Hypothalamus (tissue), 51 donors: ENCODE results near the gene KRT6B.
"Not testable (repeated sequence)": the region's sequence is repeated elsewhere in the genome, so short reads cannot be mapped to it uniquely, and the experiment has no call there.

Experiments used
- DNase-seq, 51 donors: peaks; one replicate each; lab custom pipeline; 2025; lab: John Stamatoyannopoulos, UW

The KRT6B gene

DNA sequence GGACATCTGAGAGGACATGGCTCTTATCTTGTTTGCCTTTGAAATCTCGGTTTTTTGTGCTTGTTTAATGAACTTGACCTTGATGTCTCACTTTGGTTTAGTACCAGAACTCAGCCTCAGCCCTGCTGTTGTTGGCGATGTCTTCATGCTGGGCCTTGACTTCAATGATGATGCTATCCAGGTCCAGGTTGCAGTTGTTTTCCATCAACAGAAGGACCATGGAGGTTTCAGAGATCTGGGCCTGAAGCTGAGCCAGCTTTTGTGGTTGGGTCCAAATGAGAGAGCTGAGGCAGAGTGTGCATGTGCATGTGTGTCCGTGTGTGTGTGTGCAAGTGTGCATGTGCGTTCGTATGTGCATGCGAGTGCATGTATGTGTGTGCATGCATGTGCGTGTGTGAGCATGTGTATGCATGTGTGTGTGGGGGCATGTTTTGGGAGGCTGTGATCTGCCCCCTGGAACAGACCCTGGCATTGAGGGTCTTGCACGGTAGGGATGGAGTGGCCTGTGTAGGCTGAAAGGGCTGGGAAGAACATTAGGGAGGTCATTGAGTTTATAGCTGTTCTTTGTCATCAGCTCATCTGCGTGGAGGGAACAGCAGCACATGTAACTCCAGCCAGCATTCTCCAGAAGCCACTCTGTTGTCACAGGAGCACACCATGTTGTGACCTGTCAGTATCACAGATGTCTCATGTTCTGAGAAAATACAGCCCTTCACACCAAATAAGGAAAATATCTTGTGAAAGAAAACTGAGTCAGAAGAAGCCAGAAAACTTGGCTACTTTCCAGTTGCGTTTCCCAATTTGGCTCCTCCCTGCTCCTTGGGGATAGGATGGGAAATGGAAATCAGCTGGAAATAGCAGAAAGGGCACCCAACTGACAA is 35.8 kb downstream of the KRT6B start:
- DNase-seq, result no peak

DNA sequence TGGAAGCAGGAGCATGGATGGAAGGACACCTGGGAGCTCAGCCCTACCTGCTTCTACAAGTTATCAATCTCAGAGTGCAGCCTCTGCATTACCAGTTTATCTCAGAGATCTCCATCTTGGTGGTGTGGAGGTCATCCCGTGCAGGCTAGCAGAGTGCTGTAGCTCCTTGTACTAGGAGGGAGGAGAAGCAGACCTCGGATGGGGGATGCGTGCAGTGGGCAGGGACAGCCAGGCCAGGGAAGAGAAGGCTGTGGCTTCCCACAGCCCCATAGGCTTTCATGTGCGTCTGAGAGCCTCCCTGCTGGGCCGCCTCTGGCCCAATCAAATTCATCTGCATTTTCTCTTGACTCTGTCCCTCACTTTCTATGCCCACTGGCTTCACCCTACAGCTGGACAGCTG is 37.0 kb downstream of the KRT6B start:
- no peak for DNase-seq

DNA sequence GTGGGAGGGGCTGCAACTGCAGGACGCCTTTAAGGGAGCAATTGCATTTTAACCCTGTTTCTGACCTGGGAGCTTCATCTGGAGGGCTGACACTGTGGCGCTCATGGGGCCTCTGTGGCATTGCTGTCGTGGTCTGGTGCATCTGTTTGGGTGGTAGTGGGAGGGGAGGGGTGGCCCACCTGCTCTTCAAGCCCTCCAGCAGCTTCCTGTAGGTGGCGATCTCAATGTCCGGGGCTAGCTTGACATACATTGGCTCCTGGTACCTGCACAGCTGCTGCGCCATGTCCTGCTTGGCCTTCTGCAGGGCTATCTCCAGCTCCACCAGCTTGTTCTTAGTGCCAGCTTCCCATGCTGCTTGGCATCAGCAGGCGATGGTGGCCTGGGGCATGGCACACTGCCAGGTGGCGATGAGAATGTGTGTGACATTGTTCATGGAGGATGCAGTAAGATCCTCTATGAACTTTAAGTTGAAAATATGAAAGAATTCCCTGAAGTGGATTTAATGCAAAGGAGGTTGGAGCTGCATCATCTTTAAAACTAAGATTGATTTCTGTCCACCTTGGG is 38.1 kb downstream of the KRT6B start:
- no peak for DNase-seq

DNA sequence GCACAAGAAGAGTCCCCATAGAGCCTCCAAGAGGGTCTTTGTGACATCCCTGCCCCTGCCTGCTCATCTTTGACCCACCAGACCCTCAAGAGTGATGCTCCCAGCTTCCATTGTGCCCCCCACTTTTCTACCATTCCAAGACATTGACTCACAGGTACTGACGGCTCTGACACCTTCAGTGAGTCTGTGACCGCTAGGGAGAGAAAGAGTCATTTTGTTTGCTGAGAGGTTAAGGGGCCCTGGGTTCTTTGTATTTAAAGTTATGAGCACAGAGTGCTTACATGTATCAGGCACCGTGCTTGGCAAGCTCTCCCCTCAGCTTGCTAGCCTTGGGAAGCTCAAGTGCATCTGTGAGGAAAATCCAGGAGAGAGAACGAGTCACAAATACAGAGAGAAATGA is 38.7 kb downstream of the KRT6B start:
- DNase-seq, result no peak

DNA sequence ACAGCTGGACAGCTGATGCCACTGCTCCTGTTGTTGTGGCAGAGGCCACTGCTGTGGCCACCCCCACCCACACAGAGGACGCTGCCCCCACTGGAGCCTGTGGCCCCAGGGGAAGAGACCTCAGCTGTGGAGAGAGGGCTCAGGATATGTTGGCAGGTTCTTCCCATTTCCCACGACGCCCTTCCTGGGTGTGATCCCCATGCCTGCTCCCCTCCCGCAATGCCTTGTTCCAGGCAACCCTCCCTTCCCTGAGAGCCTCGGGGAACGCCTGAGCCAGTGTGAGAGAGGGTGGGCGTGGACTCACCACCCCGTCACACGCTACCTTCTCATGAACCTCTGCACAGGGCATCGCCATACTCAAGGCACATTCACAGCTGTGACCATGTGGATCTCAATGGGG is 40.1 kb downstream of the KRT6B start:
- DNase-seq, result no peak

DNA sequence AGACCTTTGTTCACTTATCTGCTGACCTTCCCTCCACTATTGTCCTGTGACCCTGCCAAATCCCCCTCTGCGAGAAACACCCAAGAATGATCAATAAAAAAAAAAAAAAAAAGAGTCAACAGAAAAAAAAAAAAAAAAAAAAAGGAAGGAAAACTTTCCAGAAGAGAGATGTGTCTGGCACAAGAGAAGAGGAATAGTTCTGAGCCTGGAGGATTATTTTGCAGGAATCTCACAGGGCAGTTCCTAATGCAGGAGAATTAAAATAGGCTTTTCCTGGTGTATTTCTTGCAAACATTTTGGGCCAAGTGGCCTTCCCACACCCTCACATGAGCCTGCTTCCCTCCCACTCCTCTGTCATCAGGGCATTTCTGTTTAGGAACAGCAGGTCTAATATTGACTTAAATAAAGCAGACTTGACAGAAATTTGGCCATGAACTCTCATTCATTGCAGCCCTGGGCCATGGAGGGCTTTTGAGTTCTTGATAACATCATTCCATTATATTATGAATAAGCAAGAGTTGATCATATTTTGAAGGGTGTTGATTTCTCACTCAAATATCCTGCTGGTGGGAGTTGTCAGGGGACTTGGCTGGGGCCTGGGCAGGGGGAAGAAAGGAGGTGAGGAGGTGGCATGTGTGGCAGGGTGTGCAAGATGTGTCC is 41.2 kb downstream of the KRT6B start:
- not testable (repeated sequence) for DNase-seq

DNA sequence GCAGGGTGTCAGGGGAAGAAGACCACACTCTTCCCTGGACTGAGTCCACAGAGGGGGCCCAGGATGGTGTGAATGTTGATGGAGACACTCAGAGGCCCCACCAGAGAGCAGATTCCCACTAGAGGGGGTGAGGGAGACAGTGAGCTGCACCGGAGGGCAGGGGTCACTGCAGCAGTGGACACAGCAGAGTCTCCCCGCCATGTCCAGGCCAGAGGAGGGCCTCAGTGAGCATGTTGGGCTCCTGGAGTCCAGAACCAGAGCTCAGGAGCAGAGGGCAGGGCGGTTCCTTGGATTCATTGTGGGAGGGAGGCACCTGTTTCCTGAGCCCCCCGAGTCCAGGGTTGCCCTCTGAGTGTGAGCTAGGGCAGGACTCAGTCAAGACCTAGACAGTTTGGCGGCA is 44.0 kb downstream of the KRT6B start:
- no peak for DNase-seq

DNA sequence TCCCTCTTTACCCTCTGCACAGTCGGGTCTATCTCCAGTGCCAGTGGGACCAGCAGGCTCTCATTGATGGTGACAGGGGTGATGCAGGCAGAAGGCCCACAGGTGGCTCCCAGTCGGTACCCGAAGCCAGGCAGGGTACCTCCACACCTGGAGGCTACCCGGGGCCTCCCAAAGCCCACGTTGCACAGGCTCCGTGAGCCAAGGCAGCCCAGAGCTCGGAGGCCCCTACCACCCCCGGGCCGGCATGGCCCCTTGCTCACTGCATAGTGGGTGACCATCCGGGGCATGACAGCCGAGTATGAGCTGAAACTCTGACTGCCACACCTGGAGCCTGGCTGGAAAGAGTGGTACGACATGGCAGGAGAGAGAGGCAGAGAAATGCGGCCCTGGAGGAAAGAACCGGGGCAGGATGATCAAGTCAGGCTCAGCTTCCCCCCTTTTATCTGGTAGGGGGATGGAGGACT is 46.0 kb downstream of the KRT6B start, which contains the start of gene KRT82:
TSS of gene KRT82 (minus strand) at position 414 of the 464 bp plus-strand sequence. CDS start at position 356, 58 bp downstream.
- DNase-seq, result no peak

DNA sequence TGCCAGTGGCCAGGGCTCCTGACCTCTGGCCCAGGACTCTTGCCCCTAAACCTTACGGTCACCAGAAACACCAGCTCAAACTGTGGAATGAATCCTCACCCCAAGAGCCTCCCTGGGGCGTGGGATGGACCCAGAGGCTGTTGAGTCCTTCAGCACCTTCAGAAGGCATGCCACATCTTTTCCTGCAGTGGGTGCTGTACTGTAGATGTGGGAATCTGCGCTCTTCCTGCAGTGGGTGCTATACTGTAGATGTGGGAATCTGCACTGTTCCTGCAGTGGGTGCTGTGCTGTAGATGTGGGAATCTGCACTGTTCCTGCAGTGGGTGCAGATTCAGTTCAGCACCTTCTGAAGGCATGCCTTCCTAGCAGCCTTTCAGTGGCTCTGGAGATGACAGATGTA is 47.0 kb downstream of the KRT6B start:
- no peak for DNase-seq

DNA sequence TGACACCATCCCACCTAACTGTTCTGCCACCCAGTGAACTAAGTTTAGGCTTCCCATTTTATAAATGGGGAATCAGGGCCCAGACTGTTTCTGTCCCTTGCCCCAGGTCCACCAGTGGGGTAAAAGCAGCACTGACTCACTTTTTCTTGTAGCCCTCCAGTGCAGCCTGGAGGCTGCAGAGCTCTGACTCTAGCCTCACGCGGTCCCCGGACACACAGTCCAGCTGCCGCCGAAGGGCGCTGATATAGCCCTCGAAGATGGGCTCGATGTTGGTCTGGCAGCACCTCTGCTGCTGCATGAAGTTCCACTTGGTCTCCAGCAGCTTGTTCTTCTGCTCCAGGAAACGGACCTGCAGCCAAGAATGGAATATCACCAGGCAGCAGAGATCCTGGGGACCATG is 48.4 kb downstream of the KRT6B start:
- DNase-seq, result no peak

DNA sequence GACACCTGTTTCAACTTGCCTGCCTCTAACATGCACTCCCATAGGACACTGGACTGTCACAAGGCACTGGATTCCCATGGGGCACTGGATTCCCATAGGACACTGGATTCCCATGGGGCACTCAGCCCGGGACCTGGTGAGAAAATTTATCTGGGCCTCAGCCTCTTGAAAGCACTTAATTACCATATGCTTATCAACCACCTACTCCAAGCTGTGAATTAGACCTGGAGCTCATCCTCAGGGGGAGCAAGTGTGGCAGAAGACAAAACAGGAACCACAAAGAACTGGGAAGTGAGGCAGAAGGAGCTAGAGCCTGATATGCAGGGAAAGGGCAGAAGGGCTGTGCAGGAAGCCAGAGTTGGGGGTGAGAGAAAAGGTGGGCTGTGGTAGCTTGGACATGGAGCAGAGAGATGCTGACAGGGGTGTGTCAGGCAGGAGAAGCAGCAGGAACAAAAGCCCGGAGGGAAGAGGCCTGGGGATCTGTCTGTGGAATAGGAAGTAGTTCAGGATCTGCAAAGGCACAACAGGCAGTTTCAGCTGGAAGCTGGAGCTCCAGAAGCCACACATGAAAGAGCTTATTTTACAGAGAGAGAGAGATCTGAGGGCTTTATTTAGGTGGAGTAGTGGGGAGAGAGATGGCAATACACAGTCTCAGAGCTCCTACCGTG is 48.9 kb downstream of the KRT6B start:
- DNase-seq, result peak in 1 of 51 donors; percentile 1

DNA sequence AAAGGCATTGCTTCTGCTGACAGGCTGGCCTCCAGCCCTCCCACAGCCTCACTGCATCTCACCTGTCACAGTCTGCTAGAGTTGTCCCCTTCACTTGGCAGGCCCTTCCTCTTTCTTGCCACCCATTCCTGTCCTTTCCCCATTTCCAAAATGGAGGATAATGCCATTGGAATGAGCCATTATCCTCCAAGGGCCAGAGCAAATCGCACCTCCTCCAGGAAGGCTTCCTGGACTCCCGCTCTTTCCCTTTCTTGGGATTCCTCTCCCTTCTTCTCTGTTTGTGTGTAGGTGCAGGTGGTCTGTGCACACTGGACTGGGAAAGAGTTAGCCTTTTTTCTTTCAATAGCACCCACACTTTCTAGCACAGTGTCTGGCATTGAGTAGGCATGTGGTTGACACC is 49.6 kb downstream of the KRT6B start:
- no peak for DNase-seq

DNA sequence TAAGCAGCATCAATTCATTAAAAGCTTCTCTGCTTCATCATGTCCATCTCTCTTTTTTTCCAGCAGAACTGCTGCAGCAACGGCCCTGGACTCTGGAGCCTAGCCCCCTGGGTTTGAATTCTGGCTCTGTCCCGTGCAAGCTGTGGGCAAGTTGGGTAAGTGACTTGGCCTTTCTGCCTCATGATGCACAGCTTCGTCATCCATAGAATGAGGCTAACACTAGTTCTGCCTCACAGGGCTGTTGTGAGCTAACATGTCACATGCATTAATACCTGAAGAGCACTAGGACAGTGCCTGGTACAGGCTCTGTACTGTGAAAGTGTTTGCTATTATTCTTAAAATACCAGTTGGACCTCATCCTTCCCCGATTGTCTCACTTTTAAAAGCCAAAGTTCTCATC is 50.0 kb downstream of the KRT6B start:
- DNase-seq, result no peak

DNA sequence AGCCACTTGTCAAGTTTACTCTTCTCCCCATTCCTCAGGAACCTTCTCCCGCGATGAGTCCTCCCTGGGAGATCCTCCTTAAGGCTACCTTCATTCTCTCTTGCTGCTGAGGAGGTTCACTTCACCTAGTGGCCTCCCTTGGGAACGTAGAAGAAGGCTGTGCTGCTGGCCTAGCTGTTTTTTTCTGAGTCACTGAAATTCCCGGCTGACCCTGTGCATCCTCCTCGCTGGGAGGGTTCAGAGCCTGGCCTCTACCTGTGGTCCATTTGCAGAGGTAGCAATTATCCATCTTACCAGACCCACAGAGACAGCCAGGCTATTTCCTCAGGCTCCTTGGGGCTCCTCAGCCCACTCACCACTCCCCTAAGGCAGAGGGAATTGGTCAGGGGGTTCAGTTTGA is 50.4 kb downstream of the KRT6B start:
- DNase-seq, result no peak

DNA sequence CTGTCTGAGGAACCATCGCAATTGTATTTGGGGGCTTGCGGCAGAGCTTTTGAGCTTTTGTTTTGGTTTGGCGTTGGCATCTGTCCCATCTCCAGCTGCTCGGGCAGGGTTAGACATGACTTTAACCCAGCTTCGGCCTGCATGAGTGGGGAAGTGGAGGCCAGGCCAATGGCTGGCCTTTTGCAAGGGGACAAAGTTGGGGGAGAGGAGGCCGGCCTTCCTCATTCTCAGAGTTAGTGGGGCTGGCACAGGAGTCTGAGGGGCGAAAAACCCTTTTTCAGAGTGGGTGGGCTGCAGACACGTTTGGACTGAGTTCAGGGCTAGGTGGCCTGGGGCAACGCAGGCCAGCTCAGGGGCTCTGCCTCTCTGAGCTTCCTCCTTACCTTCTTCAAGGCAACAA is 51.0 kb downstream of the KRT6B start:
- no peak for DNase-seq

DNA sequence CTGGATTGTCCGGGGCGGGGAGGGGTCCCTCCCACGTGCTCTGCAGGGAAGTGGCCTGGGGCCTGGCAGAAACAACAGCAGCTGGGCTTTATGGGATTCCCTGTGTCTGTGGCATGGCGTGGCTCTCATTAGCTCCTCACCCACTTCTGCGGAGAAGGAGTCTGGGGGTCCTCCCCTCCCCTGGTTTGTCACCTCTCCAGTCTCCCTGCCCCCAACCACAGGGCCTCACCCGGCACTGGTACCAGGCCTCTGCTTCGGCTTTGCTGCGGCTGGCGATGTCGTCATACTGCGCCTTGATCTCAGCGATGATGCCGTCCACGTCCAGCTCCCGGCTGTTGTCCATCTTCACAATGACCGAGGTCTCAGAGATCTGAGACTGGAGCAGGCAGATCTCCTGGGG is 52.2 kb downstream of the KRT6B start:
- DNase-seq, result no peak

DNA sequence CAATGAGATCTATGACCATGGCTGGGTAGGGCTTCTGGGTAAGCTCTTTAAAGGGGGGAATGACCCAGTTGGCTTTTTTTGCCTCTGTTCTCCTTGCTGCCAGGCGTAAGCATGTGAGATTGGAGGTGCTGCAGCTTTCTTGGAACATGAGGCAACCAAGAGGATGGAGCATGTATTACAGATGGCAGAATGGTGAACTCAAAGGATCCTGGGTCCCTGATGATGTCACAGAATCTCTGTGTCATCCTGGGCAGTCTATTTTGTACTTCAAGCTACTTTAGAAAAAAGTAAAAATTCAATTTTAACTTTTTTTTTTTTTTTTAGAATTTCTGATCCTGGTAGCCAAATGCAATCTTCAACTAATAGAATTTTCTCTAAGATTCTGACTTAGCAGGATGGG is 53.8 kb downstream of the KRT6B start:
- DNase-seq, result no peak

DNA sequence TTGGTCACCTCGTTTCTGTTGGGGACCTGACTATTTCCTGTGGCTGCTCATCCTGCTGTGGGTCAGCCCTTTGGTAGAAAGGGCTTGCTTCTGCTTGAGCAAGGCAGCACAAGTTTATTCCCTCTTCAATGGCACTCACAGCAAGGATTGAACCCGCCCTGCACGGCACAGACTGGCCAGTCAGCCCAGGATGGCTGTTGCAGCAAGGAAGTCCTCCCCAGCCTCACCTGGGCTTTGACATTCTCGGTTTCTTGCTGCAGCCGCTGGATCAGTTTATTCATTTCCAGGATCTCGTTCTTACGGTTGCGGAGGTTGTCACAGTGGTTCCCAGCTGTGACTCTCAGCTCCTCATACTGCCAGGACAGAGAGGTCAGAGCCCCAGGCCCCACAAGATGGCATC is 55.3 kb downstream of the KRT6B start:
- DNase-seq, result no peak
